ENCODE measurements around the gene GARIN5B.
"Not testable (repeated sequence)": the region's sequence is repeated elsewhere in the genome, so short reads cannot be mapped to it uniquely, and the experiment has no call there.

The GARIN5B gene

GRCh38 chr19:55362990-55363716 lies at the start of gene GARIN5B:
Gene GARIN5B (minus strand): TSS chr19:55363260. CDS start chr19:55363066, 194 bp downstream.
- Histone ChIP-seq H3K27ac (ENCODE audit: low read depth in 2 of 2, low read length in 2 of 2) (no peak within 1 kb of the TSS), H3K4me1 (ENCODE audit: control insufficient read depth in 2 of 2, insufficient read depth in 2 of 2, low read length in 2 of 2) (no peaks in the 10 kb centered on the region), H3K9ac (ENCODE audit: low read depth in 1 of 2, low read length in 2 of 2) (no peak within 1 kb of the TSS), H3K9me3 (ENCODE audit: control insufficient read depth in 2 of 2, low read length in 2 of 2) (no peaks in the 10 kb centered on the region), H3K27me3 (ENCODE audit: control insufficient read depth in 2 of 2, insufficient read depth in 2 of 2, low read length in 2 of 2) (peaks cover 4% of the 10 kb centered on the region in 2 donors), H3K36me3 (ENCODE audit: control insufficient read depth in 2 of 2, insufficient read depth in 2 of 2, low read length in 2 of 2) (no peaks in the 10 kb centered on the region), H3K4me3 (ENCODE audit: low read length in 2 of 2) (no peak within 1 kb of the TSS)

- Histone ChIP-seq H3K4me3 (ENCODE audit: low read length in 2 of 2) (no peak overlapping the region), H3K27me3 (ENCODE audit: control insufficient read depth in 2 of 2, insufficient read depth in 2 of 2, low read length in 2 of 2) (no peaks in the 10 kb centered on the region), H3K36me3 (ENCODE audit: control insufficient read depth in 2 of 2, insufficient read depth in 2 of 2, low read length in 2 of 2) (peaks cover 0 to 3% of the 10 kb centered on the region in 2 donors), H3K4me1 (ENCODE audit: control insufficient read depth in 2 of 2, insufficient read depth in 2 of 2, low read length in 2 of 2) (peaks cover 13 to 14% of the 10 kb centered on the region in 2 donors), H3K27ac (ENCODE audit: low read depth in 2 of 2, low read length in 2 of 2) (no peak overlapping the region), H3K9me3 (ENCODE audit: control insufficient read depth in 2 of 2, low read length in 2 of 2) (no peaks in the 10 kb centered on the region), H3K9ac (ENCODE audit: low read depth in 1 of 2, low read length in 2 of 2) (no peak overlapping the region)
These were observed 47.1 kb upstream of the GARIN5B start for GRCh38 chr19:55410168-55410567.

GRCh38 chr19:55409179-55409578 lies 46.1 kb upstream of the GARIN5B start:
- H3K9me3 ChIP-seq (ENCODE audit: control insufficient read depth in 2 of 2, low read length in 2 of 2); H3K27ac ChIP-seq (ENCODE audit: low read depth in 2 of 2, low read length in 2 of 2); H3K27me3 ChIP-seq (ENCODE audit: control insufficient read depth in 2 of 2, insufficient read depth in 2 of 2, low read length in 2 of 2); H3K4me3 ChIP-seq (ENCODE audit: low read length in 2 of 2); H3K9ac ChIP-seq (ENCODE audit: low read depth in 1 of 2, low read length in 2 of 2); H3K36me3 ChIP-seq (ENCODE audit: control insufficient read depth in 2 of 2, insufficient read depth in 2 of 2, low read length in 2 of 2): not testable (repeated sequence)
- peaks cover 13 to 14% of the 10 kb centered on the region in 2 donors for H3K4me1 ChIP-seq (ENCODE audit: control insufficient read depth in 2 of 2, insufficient read depth in 2 of 2, low read length in 2 of 2)

GRCh38 chr19:55408533-55408872 lies 45.4 kb upstream of the GARIN5B start:
- Histone ChIP-seq H3K4me3 (ENCODE audit: low read length in 2 of 2) (peak overlapping the region; percentile 60 to 86), H3K4me1 (ENCODE audit: control insufficient read depth in 2 of 2, insufficient read depth in 2 of 2, low read length in 2 of 2) (peaks cover 13 to 14% of the 10 kb centered on the region in 2 donors), H3K27ac (ENCODE audit: low read depth in 2 of 2, low read length in 2 of 2) (peak overlapping the region; percentile 98), H3K9me3 (ENCODE audit: control insufficient read depth in 2 of 2, low read length in 2 of 2) (no peaks in the 10 kb centered on the region), H3K27me3 (ENCODE audit: control insufficient read depth in 2 of 2, insufficient read depth in 2 of 2, low read length in 2 of 2) (no peaks in the 10 kb centered on the region), H3K36me3 (ENCODE audit: control insufficient read depth in 2 of 2, insufficient read depth in 2 of 2, low read length in 2 of 2) (peaks cover 0 to 9% of the 10 kb centered on the region in 2 donors), H3K9ac (ENCODE audit: low read depth in 1 of 2, low read length in 2 of 2) (peak overlapping the region; percentile 20 to 70)

GRCh38 chr19:55407800-55408532 lies 44.9 kb upstream of the GARIN5B start:
- peaks cover 13 to 14% of the 10 kb centered on the region in 2 donors for H3K4me1 ChIP-seq (ENCODE audit: control insufficient read depth in 2 of 2, insufficient read depth in 2 of 2, low read length in 2 of 2)
- peak overlapping the region; percentile 98 for H3K27ac ChIP-seq (ENCODE audit: low read depth in 2 of 2, low read length in 2 of 2)
- peak overlapping the region; percentile 60 to 86 for H3K4me3 ChIP-seq (ENCODE audit: low read length in 2 of 2)
- H3K36me3 ChIP-seq (ENCODE audit: control insufficient read depth in 2 of 2, insufficient read depth in 2 of 2, low read length in 2 of 2): peaks cover 0 to 13% of the 10 kb centered on the region in 2 donors
- peak overlapping the region; percentile 75 to 81 for H3K9ac ChIP-seq (ENCODE audit: low read depth in 1 of 2, low read length in 2 of 2)
- H3K9me3 ChIP-seq (ENCODE audit: control insufficient read depth in 2 of 2, low read length in 2 of 2): no peaks in the 10 kb centered on the region
- H3K27me3 ChIP-seq (ENCODE audit: control insufficient read depth in 2 of 2, insufficient read depth in 2 of 2, low read length in 2 of 2): no peaks in the 10 kb centered on the region

- Histone ChIP-seq H3K9ac (ENCODE audit: low read depth in 1 of 2, low read length in 2 of 2) (peak within 1 kb of the TSS; percentile 75 to 81), H3K36me3 (ENCODE audit: control insufficient read depth in 2 of 2, insufficient read depth in 2 of 2, low read length in 2 of 2) (peaks cover 2 to 18% of the 10 kb centered on the region in 2 donors), H3K4me1 (ENCODE audit: control insufficient read depth in 2 of 2, insufficient read depth in 2 of 2, low read length in 2 of 2) (peaks cover 13 to 14% of the 10 kb centered on the region in 2 donors), H3K27ac (ENCODE audit: low read depth in 2 of 2, low read length in 2 of 2) (peak within 1 kb of the TSS; percentile 98), H3K4me3 (ENCODE audit: low read length in 2 of 2) (peak within 1 kb of the TSS; percentile 60 to 86)
- H3K27me3 ChIP-seq (ENCODE audit: control insufficient read depth in 2 of 2, insufficient read depth in 2 of 2, low read length in 2 of 2); H3K9me3 ChIP-seq (ENCODE audit: control insufficient read depth in 2 of 2, low read length in 2 of 2): not testable (repeated sequence)
These were observed 44.4 kb upstream of the GARIN5B start, which contains the start of gene UBE2S for GRCh38 chr19:55407550-55407799. Gene UBE2S (minus strand): TSS chr19:55407788. CDS start chr19:55407589, 199 bp downstream.

GRCh38 chr19:55406826-55407549 lies 43.9 kb upstream of the GARIN5B start:
- H3K36me3 ChIP-seq (ENCODE audit: control insufficient read depth in 2 of 2, insufficient read depth in 2 of 2, low read length in 2 of 2): peaks cover 3 to 23% of the 10 kb centered on the region in 2 donors
- H3K4me1 ChIP-seq (ENCODE audit: control insufficient read depth in 2 of 2, insufficient read depth in 2 of 2, low read length in 2 of 2): peaks cover 13 to 14% of the 10 kb centered on the region in 2 donors
- H3K4me3 ChIP-seq (ENCODE audit: low read length in 2 of 2): peak overlapping the region; percentile 60 to 86
- no peaks in the 10 kb centered on the region for H3K9me3 ChIP-seq (ENCODE audit: control insufficient read depth in 2 of 2, low read length in 2 of 2)
- peak overlapping the region; percentile 75 to 81 for H3K9ac ChIP-seq (ENCODE audit: low read depth in 1 of 2, low read length in 2 of 2)
- no peaks in the 10 kb centered on the region for H3K27me3 ChIP-seq (ENCODE audit: control insufficient read depth in 2 of 2, insufficient read depth in 2 of 2, low read length in 2 of 2)
- peak overlapping the region; percentile 98 for H3K27ac ChIP-seq (ENCODE audit: low read depth in 2 of 2, low read length in 2 of 2)

- Histone ChIP-seq H3K4me3 (ENCODE audit: low read length in 2 of 2) (peak overlapping the region; percentile 60 to 86), H3K36me3 (ENCODE audit: control insufficient read depth in 2 of 2, insufficient read depth in 2 of 2, low read length in 2 of 2) (peaks cover 3 to 27% of the 10 kb centered on the region in 2 donors), H3K9me3 (ENCODE audit: control insufficient read depth in 2 of 2, low read length in 2 of 2) (no peaks in the 10 kb centered on the region), H3K27ac (ENCODE audit: low read depth in 2 of 2, low read length in 2 of 2) (no peak overlapping the region), H3K4me1 (ENCODE audit: control insufficient read depth in 2 of 2, insufficient read depth in 2 of 2, low read length in 2 of 2) (peaks cover 13 to 14% of the 10 kb centered on the region in 2 donors), H3K27me3 (ENCODE audit: control insufficient read depth in 2 of 2, insufficient read depth in 2 of 2, low read length in 2 of 2) (no peaks in the 10 kb centered on the region), H3K9ac (ENCODE audit: low read depth in 1 of 2, low read length in 2 of 2) (no peak overlapping the region)
These were observed 43.2 kb upstream of the GARIN5B start for GRCh38 chr19:55406091-55406825.

GRCh38 chr19:55405638-55406037 lies 42.6 kb upstream of the GARIN5B start:
- Histone ChIP-seq H3K4me3 (ENCODE audit: low read length in 2 of 2) (no peak overlapping the region), H3K9me3 (ENCODE audit: control insufficient read depth in 2 of 2, low read length in 2 of 2) (no peaks in the 10 kb centered on the region), H3K27me3 (ENCODE audit: control insufficient read depth in 2 of 2, insufficient read depth in 2 of 2, low read length in 2 of 2) (no peaks in the 10 kb centered on the region), H3K27ac (ENCODE audit: low read depth in 2 of 2, low read length in 2 of 2) (no peak overlapping the region), H3K36me3 (ENCODE audit: control insufficient read depth in 2 of 2, insufficient read depth in 2 of 2, low read length in 2 of 2) (peaks cover 7 to 31% of the 10 kb centered on the region in 2 donors), H3K9ac (ENCODE audit: low read depth in 1 of 2, low read length in 2 of 2) (peak overlapping the region in 1 of 2 donors; percentile 26), H3K4me1 (ENCODE audit: control insufficient read depth in 2 of 2, insufficient read depth in 2 of 2, low read length in 2 of 2) (peaks cover 13 to 14% of the 10 kb centered on the region in 2 donors)

Data from mucosa of rectum (tissue), 2 donors.